Activated CD4-positive, CD25-positive, alpha-beta regulatory T cell treated with anti-CD3 and anti-CD28 coated beads, Interleukin-2, amount 50 U/mL, for 72 hours (primary cell): Measurements from ENCODE around the gene KCP.
A peak's percentile ranks its signal among the peaks of the same experiment; 100 is the strongest.

Experiments used
- DNase-seq: peaks from one replicate; pipeline ENCODE4 v3.0.0; 2021

Gene KCP

GRCh38 chr7:128938544-128939074, 28.1 kb upstream of the KCP start:
- DNase-seq, result peak; percentile 49

GRCh38 chr7:128937647-128938543, 27.4 kb upstream of the KCP start, which contains the start of gene IRF5:
Gene IRF5, plus strand, starts transcription at chr7:128937927. Its CDS starts 4,155 bp downstream, at chr7:128942082.
- DNase-seq, result peak; percentile 63

GRCh38 chr7:128937271-128937646, 26.8 kb upstream of the KCP start:
- no peak for DNase-seq

GRCh38 chr7:128936798-128937197, 26.3 kb upstream of the KCP start:
- no peak for DNase-seq

GRCh38 chr7:128935342-128935730, 24.8 kb upstream of the KCP start:
- DNase-seq, result no peak

GRCh38 chr7:128934361-128935341, 24.1 kb upstream of the KCP start:
- no peak for DNase-seq

- DNase-seq, result peak; percentile 57
These were observed 22.8 kb upstream of the KCP start for GRCh38 chr7:128933180-128933891.

- DNase-seq, result no peak
These were observed 22.3 kb upstream of the KCP start for GRCh38 chr7:128932862-128933179.

- peak; percentile 24 for DNase-seq
These were observed 21.7 kb upstream of the KCP start for GRCh38 chr7:128931965-128932861.

- DNase-seq, result peak; percentile 25
These were observed 20.8 kb upstream of the KCP start for GRCh38 chr7:128931190-128931798.

- peak; percentile 22 for DNase-seq
These were observed 18.6 kb upstream of the KCP start for GRCh38 chr7:128928882-128929788.

GRCh38 chr7:128928159-128928813, 17.8 kb upstream of the KCP start:
- peak; percentile 6 for DNase-seq

- peak; percentile 21 for DNase-seq
These were observed 14.4 kb upstream of the KCP start for GRCh38 chr7:128924707-128925588.

GRCh38 chr7:128923411-128923800, 12.9 kb upstream of the KCP start:
- DNase-seq, result no peak

GRCh38 chr7:128922496-128923410, 12.2 kb upstream of the KCP start:
- DNase-seq, result no peak

GRCh38 chr7:128921866-128922440, 11.4 kb upstream of the KCP start:
- no peak for DNase-seq
